GM21786 (cell line): ENCODE results near the gene VEZF1.
"Not testable (repeated sequence)": the region's sequence is repeated elsewhere in the genome, so short reads cannot be mapped to it uniquely, and the experiment has no call there.

Source experiments
- ATAC-seq: cut with Tn5 transposase; IDR thresholded peaks from one replicate; pipeline ENCODE4 v1.9.1; 2021; ENCODE audit not compliant: unreplicated experiment

VEZF1 gene

GRCh38 chr17:57974053-57974824, 13.8 kb downstream of the VEZF1 start:
- not testable (repeated sequence) for ATAC-seq

GRCh38 chr17:57972151-57972550, 15.9 kb downstream of the VEZF1 start:
- no peak for ATAC-seq

- ATAC-seq = no peak
Observed at GRCh38 chr17:57971572-57971971, 16.5 kb downstream of the VEZF1 start.

- ATAC-seq = no peak
Observed at GRCh38 chr17:57970710-57971109, 17.3 kb downstream of the VEZF1 start.

GRCh38 chr17:57968456-57968855, 19.6 kb downstream of the VEZF1 start:
- no peak for ATAC-seq

- ATAC-seq = no peak
Observed at GRCh38 chr17:57966875-57967274, 21.2 kb downstream of the VEZF1 start.

GRCh38 chr17:57966246-57966645, 21.8 kb downstream of the VEZF1 start:
- no peak for ATAC-seq

- ATAC-seq = no peak
Observed at GRCh38 chr17:57965521-57966160, 22.4 kb downstream of the VEZF1 start.

- no peak for ATAC-seq
Observed at GRCh38 chr17:57963149-57963511, 24.9 kb downstream of the VEZF1 start.

GRCh38 chr17:57962279-57963148, 25.5 kb downstream of the VEZF1 start:
- ATAC-seq = no peak

- no peak for ATAC-seq
Observed at GRCh38 chr17:57959929-57960328, 28.1 kb downstream of the VEZF1 start.

- not testable (repeated sequence) for ATAC-seq
Observed at GRCh38 chr17:57958391-57958790, 29.7 kb downstream of the VEZF1 start.

GRCh38 chr17:57957886-57958285, 30.2 kb downstream of the VEZF1 start:
- ATAC-seq = no peak

- no peak for ATAC-seq
Observed at GRCh38 chr17:57957120-57957850, 30.8 kb downstream of the VEZF1 start.

GRCh38 chr17:57956291-57957119, 31.5 kb downstream of the VEZF1 start:
- peak; percentile 61 for ATAC-seq

- ATAC-seq = no peak
Observed at GRCh38 chr17:57955183-57955931, 32.7 kb downstream of the VEZF1 start, which contains the start of gene CUEDC1. TSS of gene CUEDC1 (minus strand) at chr17:57955412. CDS start at chr17:57885564, 69,848 bp downstream.

- ATAC-seq = no peak
Observed at GRCh38 chr17:57954397-57955182, 33.5 kb downstream of the VEZF1 start.

- ATAC-seq = no peak
Observed at GRCh38 chr17:57953705-57954396, 34.2 kb downstream of the VEZF1 start.
